Measurements from ENCODE around the gene B3GAT1.
"Not testable (repeated sequence)": the region's sequence is repeated elsewhere in the genome, so short reads cannot be mapped to it uniquely, and the experiment has no call there.

B3GAT1 gene

GRCh38 chr11:134346976-134347350, 65.1 kb downstream of the B3GAT1 start:
- no peak for DNase-seq
- no peak for TF ChIP-seq GATA1 (IDR thresholded peaks at IDR 0.05; ENCODE audit: low read depth, low read length)
- no peak for TF ChIP-seq POLR2A (IDR thresholded peaks at IDR 0.05; ENCODE audit: low read length)

GRCh38 chr11:134346101-134346975, 65.7 kb downstream of the B3GAT1 start:
- DNase-seq: no peak
- TF ChIP-seq POLR2A (IDR thresholded peaks at IDR 0.05; ENCODE audit: low read length) (no peak), GATA1 (IDR thresholded peaks at IDR 0.05; ENCODE audit: low read depth, low read length) (no peak)

- DNase-seq: no peak
- no peak for TF ChIP-seq GATA1 (IDR thresholded peaks at IDR 0.05; ENCODE audit: low read depth, low read length)
- no peak for TF ChIP-seq POLR2A (IDR thresholded peaks at IDR 0.05; ENCODE audit: low read length)
These were observed 66.8 kb downstream of the B3GAT1 start for GRCh38 chr11:134345237-134345550.

GRCh38 chr11:134344497-134345236, 67.4 kb downstream of the B3GAT1 start:
- DNase-seq: not testable (repeated sequence)

GRCh38 chr11:134343646-134344045, 68.4 kb downstream of the B3GAT1 start:
- TF ChIP-seq GATA1 (IDR thresholded peaks at IDR 0.05; ENCODE audit: low read depth, low read length) (no peak), POLR2A (IDR thresholded peaks at IDR 0.05; ENCODE audit: low read length) (no peak)
- DNase-seq: no peak

GRCh38 chr11:134342572-134343340, 69.3 kb downstream of the B3GAT1 start:
- no peak for DNase-seq
- TF ChIP-seq POLR2A (IDR thresholded peaks at IDR 0.05; ENCODE audit: low read length) (no peak), GATA1 (IDR thresholded peaks at IDR 0.05; ENCODE audit: low read depth, low read length) (no peak)

- no peak for DNase-seq
- no peak for TF ChIP-seq GATA1 (IDR thresholded peaks at IDR 0.05; ENCODE audit: low read depth, low read length)
- TF ChIP-seq POLR2A (IDR thresholded peaks at IDR 0.05; ENCODE audit: low read length): no peak
These were observed 70.1 kb downstream of the B3GAT1 start for GRCh38 chr11:134341805-134342571.

- TF ChIP-seq POLR2A (IDR thresholded peaks at IDR 0.05; ENCODE audit: low read length) (no peak), GATA1 (IDR thresholded peaks at IDR 0.05; ENCODE audit: low read depth, low read length) (no peak)
- DNase-seq: no peak
These were observed 71.6 kb downstream of the B3GAT1 start for GRCh38 chr11:134340354-134340964.

GRCh38 chr11:134339756-134340155, 72.3 kb downstream of the B3GAT1 start:
- DNase-seq: no peak
- TF ChIP-seq GATA1 (IDR thresholded peaks at IDR 0.05; ENCODE audit: low read depth, low read length) (no peak), POLR2A (IDR thresholded peaks at IDR 0.05; ENCODE audit: low read length) (no peak)

GRCh38 chr11:134338654-134339053, 73.4 kb downstream of the B3GAT1 start:
- TF ChIP-seq POLR2A (IDR thresholded peaks at IDR 0.05; ENCODE audit: low read length): no peak
- TF ChIP-seq GATA1 (IDR thresholded peaks at IDR 0.05; ENCODE audit: low read depth, low read length): no peak
- no peak for DNase-seq

GRCh38 chr11:134338068-134338467, 74.0 kb downstream of the B3GAT1 start:
- no peak for DNase-seq
- no peak for TF ChIP-seq POLR2A (IDR thresholded peaks at IDR 0.05; ENCODE audit: low read length)
- no peak for TF ChIP-seq GATA1 (IDR thresholded peaks at IDR 0.05; ENCODE audit: low read depth, low read length)

- no peak for DNase-seq
- TF ChIP-seq GATA1 (IDR thresholded peaks at IDR 0.05; ENCODE audit: low read depth, low read length): no peak
- no peak for TF ChIP-seq POLR2A (IDR thresholded peaks at IDR 0.05; ENCODE audit: low read length)
These were observed 75.0 kb downstream of the B3GAT1 start for GRCh38 chr11:134337051-134337450.

Measured in erythroblast (primary cell).